HG03039 (cell line): ENCODE data around the gene C1QC.

Experiments
- ATAC-seq: cut with Tn5 transposase; IDR thresholded peaks from one replicate; pipeline ENCODE4 v1.9.1; 2021; ENCODE audit warnings: mild to moderate bottlenecking, moderate library complexity; ENCODE audit not compliant: unreplicated experiment

The C1QC gene

DNA sequence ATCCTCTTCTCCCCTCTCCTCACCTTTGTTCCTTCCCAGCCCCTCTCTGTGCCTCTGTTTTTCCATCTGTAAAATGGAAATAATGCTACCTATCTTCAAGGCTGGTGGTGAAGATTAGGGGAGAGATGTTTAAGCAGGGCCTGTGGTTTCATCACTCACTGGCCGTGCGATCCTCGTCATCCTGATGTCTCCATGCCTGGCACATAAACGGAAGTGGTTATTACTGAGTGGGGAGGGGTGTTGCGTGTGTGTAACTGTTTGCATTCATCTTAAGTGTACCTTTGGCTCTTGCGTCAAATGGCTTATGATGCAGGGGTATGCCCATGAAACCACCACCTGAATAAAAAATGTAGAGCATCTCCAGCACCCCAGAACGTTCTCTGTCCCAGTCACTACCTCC lies 24.2 kb upstream of the C1QC start:
- ATAC-seq = no peak

DNA sequence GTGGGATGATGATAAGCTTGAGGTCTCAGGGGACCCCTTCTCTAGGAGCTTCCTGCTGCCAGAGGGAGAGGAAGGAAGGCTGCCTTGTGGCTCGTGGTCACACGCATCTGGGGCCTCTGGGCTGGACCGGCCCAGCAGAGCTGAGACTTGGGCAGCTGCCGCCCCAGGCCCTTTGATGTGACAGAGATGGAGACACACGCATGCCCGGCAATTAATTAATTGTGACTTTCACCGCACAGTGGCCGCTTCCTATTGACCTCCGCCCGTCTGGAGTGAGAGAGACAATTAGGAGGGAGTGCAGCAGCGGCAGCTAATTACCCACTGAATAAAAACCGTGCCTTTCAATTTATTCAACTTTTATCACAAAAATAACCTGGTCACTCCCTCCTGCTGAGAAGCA lies 23.6 kb upstream of the C1QC start:
- no peak for ATAC-seq

DNA sequence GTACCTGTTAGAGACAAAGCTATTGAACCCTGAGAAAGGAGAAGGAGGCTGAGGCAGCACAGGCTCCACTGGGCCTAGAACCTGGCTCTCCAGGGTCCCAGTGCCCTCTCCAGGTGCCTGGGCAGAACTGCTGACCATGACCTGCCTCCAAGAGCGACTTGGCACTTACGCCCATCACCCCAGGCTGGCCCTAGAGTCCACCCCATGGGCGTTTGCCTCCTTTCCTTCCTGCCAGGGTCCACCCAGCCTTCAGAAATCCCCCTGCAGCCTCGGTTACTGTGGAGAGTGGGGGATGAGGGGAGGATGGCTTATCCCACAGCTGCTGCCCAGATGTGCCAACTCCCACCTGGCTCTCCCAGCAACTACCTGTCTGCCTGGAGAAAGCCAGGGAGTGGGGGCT lies 21.7 kb upstream of the C1QC start:
- ATAC-seq = no peak

DNA sequence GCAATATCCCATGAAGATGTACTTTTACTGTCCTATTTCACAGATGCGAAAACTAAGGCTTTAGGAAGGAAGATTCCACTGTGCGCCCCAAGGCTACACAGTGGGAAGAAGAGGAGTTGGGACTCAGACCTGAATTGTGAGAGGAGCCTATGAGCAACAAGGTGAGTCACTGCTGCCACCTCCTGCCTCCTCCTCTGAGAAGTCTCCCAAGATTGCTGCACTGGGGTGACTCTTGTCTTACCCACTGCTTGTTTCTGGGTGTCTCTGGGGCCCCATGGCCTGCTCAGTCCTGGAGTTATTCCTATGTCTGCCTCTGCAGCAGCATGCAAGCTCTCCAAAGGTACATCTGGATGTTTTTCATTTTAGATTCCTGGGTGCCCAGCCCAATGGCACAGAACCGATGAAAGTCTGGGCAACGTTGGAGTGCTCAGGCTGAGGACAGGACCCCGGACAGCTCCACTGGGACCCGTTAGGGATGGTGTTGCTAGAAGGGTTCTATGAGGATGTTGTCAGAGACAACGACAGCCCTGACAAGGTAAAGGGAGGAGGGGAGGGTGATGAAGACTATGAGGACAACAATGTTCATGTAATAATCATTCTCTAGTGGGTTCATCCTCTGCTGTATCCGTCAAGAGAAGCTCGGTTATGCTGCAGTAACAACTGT lies 18.0 kb upstream of the C1QC start:
- ATAC-seq = no peak

DNA sequence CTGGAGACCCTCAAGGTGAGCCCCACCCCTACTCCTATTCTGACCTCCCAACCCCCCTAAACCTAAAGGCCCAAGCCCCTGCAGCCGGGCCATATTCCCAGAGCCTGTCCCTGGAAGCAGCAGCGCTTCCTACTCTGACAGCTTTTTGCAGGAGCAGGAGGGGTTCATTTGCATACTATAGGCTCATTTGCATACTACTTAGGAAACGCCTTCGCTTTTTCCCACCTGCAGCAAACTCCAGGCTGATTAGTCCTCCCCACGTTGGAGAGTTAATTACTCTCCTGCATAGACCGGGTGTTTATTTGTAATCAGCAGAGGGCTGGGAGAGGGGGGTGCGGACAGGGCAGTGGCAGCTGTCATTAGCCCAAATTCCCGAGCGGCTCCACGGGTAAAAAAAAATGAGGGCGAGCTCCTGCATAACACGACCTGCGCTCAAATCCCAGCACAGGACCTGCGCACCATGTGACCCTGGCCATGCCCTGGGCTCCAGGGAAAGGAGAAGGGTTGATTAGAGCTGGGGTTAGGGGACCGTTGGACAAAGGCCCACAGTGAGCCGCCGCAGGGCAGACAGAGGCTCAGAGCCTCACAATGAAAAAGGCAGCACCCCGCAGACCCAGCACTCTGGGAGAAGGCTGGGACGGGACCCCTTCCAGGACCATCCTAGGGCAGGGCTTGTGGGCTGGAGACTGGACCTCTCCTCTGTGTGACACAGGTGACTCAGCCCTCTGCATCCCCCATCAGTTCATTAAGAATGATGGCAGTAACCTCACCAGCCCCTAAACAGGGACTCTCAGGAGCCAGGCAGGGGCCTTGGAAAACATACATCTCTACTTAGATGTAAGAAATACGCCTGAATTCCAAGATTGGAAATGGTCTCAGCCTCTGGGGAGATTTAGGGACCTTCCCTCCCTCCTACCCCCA lies 16.9 kb upstream of the C1QC start:
- ATAC-seq = no peak

DNA sequence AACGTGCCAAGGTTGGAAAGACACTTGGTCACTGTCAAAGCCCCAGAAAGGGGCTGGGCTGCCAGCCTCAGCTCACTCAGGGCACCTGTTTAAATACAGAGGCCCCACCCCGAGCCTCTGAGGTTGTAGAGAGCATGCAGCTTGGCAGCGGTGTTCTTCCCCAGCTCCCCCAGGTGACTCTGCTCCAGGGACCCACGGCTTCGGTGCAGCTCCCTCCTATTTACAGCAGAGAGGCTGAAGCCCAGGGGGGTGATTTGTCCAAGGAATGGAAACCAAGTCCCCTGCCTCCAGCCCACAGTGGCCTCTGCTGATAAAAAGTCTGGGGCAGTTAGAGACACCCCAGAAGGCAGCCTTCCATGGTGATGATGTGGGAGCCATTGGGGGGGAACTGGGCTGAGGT lies 16.1 kb upstream of the C1QC start:
- ATAC-seq = no peak

DNA sequence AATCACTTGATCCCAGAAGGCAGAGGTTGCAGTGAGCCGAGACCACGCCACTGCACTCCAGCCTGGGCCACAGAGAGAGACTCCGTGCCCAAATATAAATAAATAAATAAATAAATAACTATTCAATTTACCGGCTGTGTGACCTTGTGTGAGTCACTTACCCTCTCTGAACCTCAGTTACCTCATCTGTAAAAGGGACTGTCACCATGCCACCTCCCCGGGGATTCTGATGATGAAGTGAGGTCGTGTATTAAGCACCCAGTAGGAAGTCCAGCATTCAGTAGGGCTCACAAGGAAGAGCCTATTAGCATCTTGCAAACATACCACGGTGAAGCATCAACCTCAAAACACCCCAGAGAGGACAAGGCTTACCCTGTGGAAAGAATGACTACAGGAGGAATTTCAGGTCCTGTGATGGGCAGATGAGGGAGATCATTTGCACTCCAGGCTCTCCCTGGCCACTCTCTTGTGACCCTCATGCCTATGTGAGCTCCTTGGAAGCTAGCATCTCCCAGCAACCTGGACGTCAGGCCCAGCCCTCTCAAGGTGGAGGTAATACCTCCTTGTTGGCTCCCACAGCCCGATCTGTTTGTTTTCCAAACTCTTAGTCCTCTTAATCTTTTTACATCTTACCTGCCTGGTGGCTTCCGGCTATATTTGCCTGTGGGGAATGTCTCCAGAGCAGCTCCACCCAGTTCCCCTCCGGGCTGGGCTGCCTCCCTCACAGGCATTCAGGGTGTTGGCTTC lies 14.6 kb upstream of the C1QC start:
- no peak for ATAC-seq

DNA sequence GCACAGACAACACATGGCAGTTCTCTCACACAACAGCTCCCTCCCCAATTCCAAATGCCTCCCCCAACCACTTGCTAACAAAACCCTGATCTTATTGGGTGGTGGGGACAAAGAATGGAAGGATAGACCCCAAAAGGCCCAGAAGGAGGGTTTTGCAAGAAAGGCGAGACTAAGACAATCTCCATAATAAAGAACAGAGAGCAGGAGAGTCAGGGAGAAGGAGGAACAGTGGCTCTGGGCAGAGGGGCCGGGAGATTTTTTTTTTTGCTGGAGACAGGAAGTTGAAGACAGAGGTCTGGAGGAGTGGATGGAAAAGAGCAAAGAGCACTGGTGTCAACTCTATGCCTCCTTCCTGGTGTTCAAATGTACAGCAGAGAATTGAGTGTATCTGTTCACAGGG lies 13.5 kb upstream of the C1QC start:
- ATAC-seq = no peak

DNA sequence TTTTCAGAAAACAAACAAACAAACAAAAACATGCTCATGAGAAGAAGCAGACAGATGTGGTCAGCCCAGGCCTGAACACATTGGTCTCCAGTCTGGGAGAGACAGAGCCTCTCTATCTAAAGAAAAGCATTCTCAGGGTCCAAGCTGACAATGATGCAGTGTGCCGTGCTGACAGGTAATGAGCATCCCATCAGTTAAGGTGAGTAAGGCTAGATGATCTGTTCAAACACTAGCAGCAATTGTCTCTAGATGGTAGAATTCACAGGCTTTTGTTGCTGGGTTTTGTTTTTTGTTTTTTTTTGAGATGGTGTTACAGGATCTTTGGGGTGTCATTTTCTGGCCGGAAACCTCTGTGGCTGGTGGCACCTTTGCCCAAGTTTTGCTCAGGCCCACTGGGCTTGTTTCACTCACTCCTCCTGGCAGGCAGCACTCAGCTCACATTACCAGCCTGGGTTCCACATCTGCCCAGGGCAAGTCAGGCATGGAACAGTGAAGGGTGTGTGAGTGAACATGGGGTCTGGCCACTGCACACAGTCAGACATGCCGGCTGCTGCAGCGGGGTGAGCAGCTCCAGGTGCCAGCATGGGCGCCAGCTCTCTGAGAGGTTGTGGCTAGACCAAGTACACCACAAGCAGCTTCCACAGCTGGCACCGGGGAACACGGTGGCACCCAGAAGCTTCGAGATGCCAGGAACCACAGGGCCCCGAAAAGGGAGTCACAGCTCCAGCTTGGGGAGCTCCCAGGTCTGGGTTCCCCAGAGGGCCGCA lies 9.6 kb upstream of the C1QC start:
- ATAC-seq = no peak

DNA sequence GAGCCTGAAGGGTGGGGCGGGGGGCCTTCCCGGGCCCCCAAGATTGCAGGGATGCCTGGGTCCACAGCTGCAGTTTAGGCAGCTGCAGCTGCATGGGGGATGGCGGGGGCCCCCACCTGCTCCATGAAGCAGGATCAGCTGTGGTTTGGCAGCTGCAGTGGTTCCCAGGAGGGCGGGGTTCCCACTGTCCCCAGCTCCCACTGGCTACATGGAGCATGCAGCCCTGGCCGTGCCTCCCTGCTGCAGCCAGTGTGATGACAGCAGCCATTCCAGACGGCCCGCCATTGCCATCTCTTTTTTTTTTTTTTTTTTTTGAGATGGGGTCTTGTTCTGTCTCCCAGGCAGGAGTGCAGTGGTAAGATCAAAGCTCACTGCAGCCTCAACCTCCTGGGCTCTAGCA lies 8.0 kb upstream of the C1QC start:
- no peak for ATAC-seq

DNA sequence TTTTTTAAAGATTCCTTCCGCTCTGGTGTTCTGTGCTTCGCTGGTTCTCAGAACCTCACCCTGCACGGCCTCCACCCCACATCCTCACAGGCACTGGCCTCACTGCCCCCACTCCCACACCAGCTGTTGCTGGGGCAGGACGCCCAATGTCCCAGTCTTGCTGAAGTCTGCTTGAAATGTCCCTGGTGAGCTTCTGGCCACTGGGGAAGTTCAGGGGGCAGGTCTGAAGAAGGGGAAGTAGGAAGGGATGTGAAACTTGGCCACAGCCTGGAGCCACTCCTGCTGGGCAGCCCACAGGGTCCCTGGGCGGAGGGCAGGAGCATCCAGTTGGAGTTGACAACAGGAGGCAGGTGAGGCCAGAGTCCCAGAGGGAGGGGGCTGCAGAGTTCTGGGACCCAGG lies 7.1 kb upstream of the C1QC start, which contains the start of gene C1QA:
Gene C1QA (plus strand): TSS at position 276 of the 400 bp plus-strand sequence. CDS start 989 bp downstream, outside the sequence.
- ATAC-seq = no peak

DNA sequence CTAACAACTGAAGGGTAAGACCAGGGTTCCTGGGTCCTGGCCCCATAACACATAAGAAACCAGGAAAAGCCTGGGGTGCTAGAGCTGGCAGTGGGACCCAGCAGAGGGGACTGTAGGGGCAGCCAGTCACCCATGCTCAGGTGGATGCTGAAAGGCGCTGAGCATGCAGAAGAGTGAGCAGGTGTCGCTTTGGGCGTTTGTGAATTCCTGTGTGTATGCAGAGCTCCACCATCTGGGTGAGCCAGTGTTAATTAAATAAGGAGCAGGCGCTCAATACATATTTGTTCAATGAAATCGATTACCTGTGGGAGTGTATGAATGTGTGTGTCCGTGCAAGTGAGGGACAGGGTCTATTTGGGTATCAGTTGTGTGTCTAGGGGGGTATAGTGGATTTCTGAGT lies 6.5 kb upstream of the C1QC start:
- ATAC-seq = no peak

DNA sequence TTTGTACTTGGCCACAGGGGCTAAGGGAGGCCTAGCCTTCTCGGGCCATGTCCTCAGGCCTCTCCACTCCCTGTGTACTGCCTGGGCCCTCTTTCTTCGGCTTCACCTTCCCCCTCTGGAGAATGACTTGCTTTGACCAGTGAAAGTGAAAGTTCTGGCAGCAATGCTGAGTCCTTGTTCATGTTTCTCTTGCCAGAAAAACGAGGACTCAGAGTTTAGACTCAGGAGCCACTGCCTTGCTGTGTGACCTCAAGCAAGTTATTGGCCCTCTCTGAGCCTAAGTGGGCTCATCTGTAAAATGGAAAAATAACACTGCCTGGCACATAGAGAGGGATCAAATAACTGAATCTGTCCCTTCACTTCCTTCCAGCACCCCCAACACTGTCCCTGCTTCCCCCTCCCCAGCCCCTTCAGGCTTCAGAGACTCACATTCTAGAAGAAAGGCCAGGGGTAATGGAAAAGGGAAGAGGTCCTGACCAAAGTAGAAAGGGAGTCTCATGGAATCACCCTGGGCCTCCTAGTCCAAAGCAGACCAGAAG lies 5.5 kb upstream of the C1QC start:
- ATAC-seq = no peak

DNA sequence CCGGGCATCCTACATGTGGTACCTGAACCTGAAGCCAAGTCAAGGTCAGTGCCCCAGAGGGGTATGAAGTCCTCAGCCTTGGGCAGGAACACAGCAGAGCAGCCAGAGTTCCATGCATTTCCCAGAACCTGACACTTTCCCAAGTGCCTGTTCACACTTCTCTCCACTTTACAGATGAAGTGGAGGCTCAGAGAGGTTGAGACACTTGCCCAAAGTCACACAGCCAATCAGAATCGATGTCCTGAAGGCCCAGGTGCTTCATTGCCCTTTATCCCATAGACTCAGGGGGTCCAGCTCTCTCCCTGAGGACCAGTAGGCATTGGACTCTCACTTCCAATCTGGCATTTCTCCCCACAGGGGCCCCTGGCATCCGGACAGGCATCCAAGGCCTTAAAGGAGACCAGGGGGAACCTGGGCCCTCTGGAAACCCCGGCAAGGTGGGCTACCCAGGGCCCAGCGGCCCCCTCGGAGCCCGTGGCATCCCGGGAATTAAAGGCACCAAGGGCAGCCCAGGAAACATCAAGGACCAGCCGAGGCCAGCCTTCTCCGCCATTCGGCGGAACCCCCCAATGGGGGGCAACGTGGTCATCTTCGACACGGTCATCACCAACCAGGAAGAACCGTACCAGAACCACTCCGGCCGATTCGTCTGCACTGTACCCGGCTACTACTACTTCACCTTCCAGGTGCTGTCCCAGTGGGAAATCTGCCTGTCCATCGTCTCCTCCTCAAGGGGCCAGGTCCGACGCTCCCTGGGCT lies 4.8 kb upstream of the C1QC start:
- no peak for ATAC-seq

DNA sequence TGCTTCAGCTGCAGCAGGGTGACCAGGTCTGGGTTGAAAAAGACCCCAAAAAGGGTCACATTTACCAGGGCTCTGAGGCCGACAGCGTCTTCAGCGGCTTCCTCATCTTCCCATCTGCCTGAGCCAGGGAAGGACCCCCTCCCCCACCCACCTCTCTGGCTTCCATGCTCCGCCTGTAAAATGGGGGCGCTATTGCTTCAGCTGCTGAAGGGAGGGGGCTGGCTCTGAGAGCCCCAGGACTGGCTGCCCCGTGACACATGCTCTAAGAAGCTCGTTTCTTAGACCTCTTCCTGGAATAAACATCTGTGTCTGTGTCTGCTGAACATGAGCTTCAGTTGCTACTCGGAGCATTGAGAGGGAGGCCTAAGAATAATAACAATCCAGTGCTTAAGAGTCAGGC lies 4.1 kb upstream of the C1QC start:
- no peak for ATAC-seq

DNA sequence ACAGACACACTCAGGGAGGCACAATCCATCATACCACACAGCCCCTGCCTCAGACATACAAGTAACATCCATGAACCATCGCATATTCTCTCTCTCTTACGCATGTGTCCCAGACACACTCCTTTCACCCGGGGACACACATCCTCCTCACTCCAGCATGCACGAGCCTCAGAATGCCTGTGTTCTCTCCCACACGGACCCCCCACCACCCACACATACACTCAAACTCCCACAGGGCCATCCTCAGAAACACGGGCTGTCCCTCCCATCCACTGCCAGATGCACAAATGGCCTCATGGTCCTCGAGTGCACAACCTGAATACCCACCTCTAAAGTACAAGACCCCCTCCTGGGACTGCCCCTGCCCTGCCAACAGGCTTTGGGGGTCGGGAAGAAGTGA lies 2.2 kb upstream of the C1QC start:
- ATAC-seq = no peak

DNA sequence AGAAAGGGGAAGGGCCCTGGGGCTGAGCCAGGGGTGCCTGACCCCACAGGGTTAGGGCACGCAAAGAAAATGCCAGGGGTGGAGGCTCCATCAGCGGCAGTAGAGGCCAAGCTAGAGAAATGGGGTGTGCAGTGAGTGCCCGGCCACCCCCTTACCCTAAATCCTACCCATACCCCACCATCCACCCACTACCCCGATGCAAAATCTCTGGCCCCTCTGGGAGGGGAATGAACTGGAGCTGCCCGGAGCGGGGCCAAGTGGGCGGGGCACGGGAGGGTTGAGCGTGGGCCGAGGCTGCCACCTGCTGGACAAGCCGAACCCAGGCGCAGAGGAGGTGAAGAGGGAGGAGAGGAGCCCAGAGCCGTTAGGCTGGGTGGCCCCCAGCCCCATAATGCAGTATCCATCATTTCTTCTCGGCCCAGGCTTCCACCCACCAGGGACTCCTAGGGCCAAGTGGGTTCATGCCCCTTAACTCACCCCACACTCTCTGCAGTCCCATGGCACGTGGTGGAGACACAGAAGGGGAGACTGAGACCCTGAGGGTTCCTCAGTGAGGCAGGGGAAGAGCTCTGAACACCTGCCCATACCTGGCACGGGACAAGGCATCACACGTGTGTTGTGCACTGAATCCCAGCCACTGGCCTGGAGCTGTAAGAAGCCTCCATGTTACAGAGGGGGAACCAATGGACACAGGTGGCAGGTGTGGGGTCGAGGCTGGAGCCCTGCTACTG lies 1.4 kb upstream of the C1QC start:
- ATAC-seq = no peak

DNA sequence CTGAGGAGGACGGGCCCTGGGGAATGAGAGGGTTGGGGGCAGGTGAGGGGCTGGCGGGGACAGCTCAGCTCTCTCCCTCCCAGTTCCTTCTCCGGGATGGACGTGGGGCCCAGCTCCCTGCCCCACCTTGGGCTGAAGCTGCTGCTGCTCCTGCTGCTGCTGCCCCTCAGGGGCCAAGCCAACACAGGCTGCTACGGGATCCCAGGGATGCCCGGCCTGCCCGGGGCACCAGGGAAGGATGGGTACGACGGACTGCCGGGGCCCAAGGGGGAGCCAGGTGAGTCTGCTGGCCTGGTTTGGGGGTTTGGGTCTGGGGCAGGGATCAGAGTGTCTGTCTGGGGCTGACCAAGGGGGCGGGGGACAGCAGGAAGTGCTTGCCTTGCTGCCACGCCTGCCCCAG lies 495 bp downstream of the C1QC start:
- no peak for ATAC-seq

DNA sequence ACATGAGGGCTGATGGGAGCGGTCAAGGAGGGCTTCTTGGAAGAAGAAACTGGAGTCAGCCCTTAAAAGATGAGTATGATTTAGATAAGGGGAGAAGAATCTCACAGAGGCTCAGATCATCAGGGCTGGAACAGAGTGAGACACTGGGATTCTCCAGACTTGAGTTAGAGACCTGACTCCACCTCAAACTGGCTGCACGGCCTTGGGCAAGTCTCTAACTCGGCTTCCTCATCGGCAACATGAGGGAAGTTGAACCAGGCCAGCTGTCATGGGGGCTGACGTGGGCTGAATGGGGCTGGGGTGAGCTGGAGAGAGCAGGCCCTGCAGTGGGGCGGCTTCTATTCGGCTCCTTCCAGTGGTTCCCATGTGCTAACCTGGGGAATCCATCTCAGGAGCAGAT lies 2.5 kb downstream of the C1QC start:
- ATAC-seq = no peak
